Suprapubic skin (tissue), 4 donors: ENCODE measurements around the gene GFPT2. TPM values are rescaled to one million over a fixed set of nuclear protein-coding genes. Genes with fewer than 3 reads are reported as not detected.
A peak's percentile ranks its signal among the peaks of the same experiment; 100 is the strongest.

Source experiments
- DNase-seq, 2 donors: peaks; one replicate each; pipeline ENCODE4 v3.0.0-alpha.2; 2019; ENCODE audit warnings: low spot score in 2 of 2
- H3K27ac ChIP-seq: fragments of 200-600 bp; sonication (generic); one replicate; pipeline ENCODE4 v1.5.1; 2019
- H3K27me3 ChIP-seq: fragments of 200-600 bp; sonication (generic); one replicate; pipeline ENCODE4 v1.5.1; 2019
- H3K36me3 ChIP-seq: fragments of 200-600 bp; sonication (generic); one replicate; pipeline ENCODE4 v1.5.1; 2019
- H3K4me1 ChIP-seq: fragments of 200-600 bp; sonication (generic); one replicate; pipeline ENCODE4 v1.5.1; 2019
- H3K4me3 ChIP-seq: fragments of 200-600 bp; sonication (generic); one replicate; pipeline ENCODE4 v1.5.1; 2019; ENCODE audit warnings: mild to moderate bottlenecking
- H3K9me3 ChIP-seq: fragments of 200-600 bp; sonication (generic); one replicate; pipeline ENCODE4 v1.5.1; 2019
- EP300 ChIP-seq: sonication (generic); formaldehyde crosslinking; IDR thresholded peaks from one replicate; pipeline ENCODE4 v1.6.1; 2017; ENCODE audit warnings: antibody characterized with exemption
- POLR2A ChIP-seq, 2 donors: fragments of 450-650 bp; IDR thresholded peaks; one replicate each; pipeline ENCODE4 v1.6.1; 2017; ENCODE audit warnings: antibody characterized with exemption in 2 of 2, mild to moderate bottlenecking in 2 of 2, moderate library complexity in 2 of 2
- POLR2AphosphoS5 ChIP-seq, 3 donors: sonication (generic); formaldehyde crosslinking; IDR thresholded peaks; one replicate each; pipeline ENCODE4 v1.6.1; 2017; ENCODE audit warnings: antibody characterized with exemption in 3 of 3
- WGBS: methylation state at CpG from one replicate; pipeline ENCODE4 v1.1.5; 2018; 5-methylcytosine and 5-hydroxymethylcytosine counted together
- total RNA-seq, 4 donors: library from RNA; depleted of rRNA; stranded (reverse); fragments of >200 nt; gene quantifications; one replicate each; pipeline ENCODE4 v1.1.0, GENCODE V29; 2016
- TF ChIP-seq, protein P1 (sequence below), 2 donors: fragments of 200-600 bp in 1 of 2; fragments of 450-650 bp in 1 of 2; sonication (generic) in 1 of 2; IDR thresholded peaks; one replicate each; pipeline ENCODE4 v1.5.1; 2016 to 2019; ENCODE audit warnings: antibody characterized with exemption in 2 of 2, mild to moderate bottlenecking in 1 of 2, moderate library complexity in 1 of 2

Gene GFPT2
- total RNA-seq, 4 donors from 2014 or later, result 2.9 to 6.9 (median 4.3) TPM

DNA sequence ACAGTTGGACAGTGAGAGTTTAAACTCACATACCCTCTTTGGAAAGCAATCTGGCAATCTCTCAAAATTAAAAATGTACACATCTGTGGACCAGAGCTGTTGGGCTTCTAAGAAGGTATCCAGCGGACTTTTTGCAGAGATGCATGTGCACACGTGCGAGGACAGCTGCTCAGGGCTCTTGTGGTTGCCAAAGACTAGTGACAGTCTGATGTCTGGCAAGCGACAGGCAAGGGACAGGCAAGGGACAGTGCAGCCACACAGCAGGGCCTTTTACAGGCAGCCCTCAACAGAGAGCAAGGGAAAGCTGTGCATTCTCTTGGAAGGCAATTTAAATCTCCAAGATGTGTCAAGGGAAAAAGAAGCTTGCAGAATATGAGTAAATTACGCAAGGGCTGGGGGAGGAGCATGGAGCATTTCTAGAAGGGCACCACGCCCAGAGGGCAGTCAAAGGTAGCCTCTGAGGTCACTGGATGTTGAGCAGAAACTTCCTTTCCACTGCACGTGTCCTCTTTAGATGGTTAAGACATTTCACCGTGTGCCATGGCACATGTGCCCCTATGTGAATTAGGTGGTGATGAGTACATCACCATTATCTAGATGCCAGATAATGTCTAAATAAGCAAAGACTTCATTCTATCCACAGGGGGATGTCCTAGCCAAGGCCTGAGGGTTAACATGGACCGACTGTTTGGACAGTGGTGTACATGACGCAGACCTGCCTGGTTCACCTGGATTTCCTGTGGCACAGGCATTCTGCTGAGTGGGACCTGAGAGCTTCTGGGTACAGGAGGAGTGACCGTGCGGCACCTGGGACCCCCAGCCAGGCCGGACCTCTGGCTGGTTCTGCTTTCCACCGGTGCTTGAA is 9.1 kb downstream of the GFPT2 start:
- Histone ChIP-seq H3K9me3 (no peaks in the 10 kb centered on the region), H3K4me1 (peaks cover 9% of the 10 kb centered on the region), H3K36me3 (no peaks in the 10 kb centered on the region), H3K27ac (peak overlapping the region; percentile 35), H3K4me3 (no peak overlapping the region), H3K27me3 (no peaks in the 10 kb centered on the region)
- 62% methylated on average over 13 of the region's 14 CpGs for WGBS
- peak in 1 of 2 donors; percentile 83 for DNase-seq
- TF ChIP-seq, protein P1, sequence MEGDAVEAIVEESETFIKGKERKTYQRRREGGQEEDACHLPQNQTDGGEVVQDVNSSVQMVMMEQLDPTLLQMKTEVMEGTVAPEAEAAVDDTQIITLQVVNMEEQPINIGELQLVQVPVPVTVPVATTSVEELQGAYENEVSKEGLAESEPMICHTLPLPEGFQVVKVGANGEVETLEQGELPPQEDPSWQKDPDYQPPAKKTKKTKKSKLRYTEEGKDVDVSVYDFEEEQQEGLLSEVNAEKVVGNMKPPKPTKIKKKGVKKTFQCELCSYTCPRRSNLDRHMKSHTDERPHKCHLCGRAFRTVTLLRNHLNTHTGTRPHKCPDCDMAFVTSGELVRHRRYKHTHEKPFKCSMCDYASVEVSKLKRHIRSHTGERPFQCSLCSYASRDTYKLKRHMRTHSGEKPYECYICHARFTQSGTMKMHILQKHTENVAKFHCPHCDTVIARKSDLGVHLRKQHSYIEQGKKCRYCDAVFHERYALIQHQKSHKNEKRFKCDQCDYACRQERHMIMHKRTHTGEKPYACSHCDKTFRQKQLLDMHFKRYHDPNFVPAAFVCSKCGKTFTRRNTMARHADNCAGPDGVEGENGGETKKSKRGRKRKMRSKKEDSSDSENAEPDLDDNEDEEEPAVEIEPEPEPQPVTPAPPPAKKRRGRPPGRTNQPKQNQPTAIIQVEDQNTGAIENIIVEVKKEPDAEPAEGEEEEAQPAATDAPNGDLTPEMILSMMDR (IDR thresholded peaks at IDR 0.05), result no peak
- TF ChIP-seq EP300 (no peak), POLR2A (IDR thresholded peaks at IDR 0.05) (no peak), POLR2AphosphoS5 (IDR thresholded peaks at IDR 0.05) (no peak)

DNA sequence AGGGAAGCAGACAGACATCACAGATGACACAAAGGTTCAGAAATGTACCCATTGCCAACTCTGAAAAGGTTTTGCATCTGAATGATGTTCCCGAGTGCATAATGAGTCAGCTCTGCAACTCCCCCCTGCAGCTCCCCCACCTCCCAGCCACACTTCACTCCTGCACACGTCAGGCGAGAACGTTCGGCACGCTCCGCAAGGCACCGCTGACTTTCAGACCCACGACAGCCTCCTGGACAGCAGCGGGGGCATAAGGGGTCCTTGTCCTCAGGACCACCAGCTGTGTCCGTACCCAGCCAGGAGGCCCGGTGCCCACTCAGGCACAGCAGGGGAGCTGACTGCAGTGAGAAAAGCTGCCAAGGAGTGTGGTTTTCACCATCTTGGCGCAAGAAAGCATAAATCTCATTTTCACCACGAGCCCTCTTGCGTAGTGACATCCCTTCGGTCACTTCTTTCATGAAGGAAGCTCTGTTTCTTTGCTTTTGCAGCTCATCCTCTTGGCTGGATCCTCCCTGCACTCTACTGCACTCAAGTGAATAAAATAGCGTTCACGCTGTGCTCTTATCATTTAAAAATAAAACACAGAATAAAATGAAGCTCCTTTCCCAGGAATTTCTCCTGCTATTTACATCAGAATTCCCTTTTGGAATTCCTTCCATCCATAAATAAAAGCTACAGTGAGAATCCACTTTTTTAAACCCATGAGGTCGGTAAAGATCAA is 9.9 kb downstream of the GFPT2 start:
- no peaks in the 10 kb centered on the region for H3K9me3 ChIP-seq
- H3K27me3 ChIP-seq, result no peaks in the 10 kb centered on the region
- no peak for DNase-seq
- peak overlapping the region; percentile 32 for H3K27ac ChIP-seq
- peaks cover 9% of the 10 kb centered on the region for H3K4me1 ChIP-seq
- H3K4me3 ChIP-seq, result no peak overlapping the region
- 47% methylated on average over 12 of the region's 19 CpGs for WGBS
- no peaks in the 10 kb centered on the region for H3K36me3 ChIP-seq
- TF ChIP-seq EP300 (no peak), POLR2A (IDR thresholded peaks at IDR 0.05) (no peak), POLR2AphosphoS5 (IDR thresholded peaks at IDR 0.05) (no peak)
- TF ChIP-seq, protein P1 (IDR thresholded peaks at IDR 0.05), result no peak

DNA sequence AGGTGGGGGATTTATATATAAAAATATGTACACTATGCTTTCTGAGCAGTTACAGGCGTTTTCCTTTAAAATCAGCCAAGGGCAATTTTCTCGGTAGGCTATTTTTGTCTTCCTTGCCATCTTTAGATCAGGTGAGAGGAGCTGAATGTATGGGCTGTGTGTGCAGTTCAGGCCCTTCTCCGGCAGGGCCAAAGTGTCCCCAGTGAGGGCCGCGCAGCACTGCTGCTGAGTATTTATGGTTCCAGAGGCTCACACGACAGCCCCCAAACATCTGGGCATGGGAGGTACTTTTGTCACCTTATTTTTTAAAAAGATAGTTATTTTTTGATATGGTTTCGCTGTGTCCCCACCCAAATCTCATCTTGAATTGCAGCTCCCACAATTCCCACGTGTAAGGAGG is 11.5 kb downstream of the GFPT2 start:
- H3K4me3 ChIP-seq, result no peak overlapping the region
- TF ChIP-seq EP300 (no peak), POLR2A (IDR thresholded peaks at IDR 0.05) (no peak), POLR2AphosphoS5 (IDR thresholded peaks at IDR 0.05) (no peak)
- TF ChIP-seq, protein P1 (IDR thresholded peaks at IDR 0.05), result no peak
- WGBS, result 90% methylated on average over 8 of the region's 8 CpGs
- no peaks in the 10 kb centered on the region for H3K9me3 ChIP-seq
- no peaks in the 10 kb centered on the region for H3K27me3 ChIP-seq
- H3K36me3 ChIP-seq, result peaks cover 8% of the 10 kb centered on the region
- no peak for DNase-seq
- H3K27ac ChIP-seq, result no peak overlapping the region
- peaks cover 9% of the 10 kb centered on the region for H3K4me1 ChIP-seq

DNA sequence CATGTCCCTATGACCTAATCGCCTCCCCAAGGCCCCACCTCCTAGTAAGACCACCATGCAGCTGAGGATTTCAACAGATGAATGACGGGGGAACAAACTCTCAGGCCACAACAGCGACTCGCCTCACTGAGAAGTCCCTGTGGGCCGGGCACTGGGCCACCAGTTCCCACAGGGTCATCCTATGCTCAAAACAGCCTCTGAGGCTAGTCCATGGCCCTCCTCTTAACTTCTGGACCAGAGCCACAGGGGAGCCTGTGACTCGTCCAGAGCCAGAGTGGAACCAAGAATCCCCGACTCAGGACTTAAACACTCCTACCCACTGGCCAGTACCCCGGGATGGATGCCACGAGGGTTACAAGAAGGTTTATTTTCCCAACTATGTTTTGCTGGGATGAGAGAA is 12.3 kb downstream of the GFPT2 start:
- 82% methylated on average over 9 of the region's 9 CpGs for WGBS
- Histone ChIP-seq H3K36me3 (peaks cover 15% of the 10 kb centered on the region), H3K27ac (no peak overlapping the region), H3K9me3 (no peaks in the 10 kb centered on the region), H3K4me3 (no peak overlapping the region), H3K27me3 (no peaks in the 10 kb centered on the region), H3K4me1 (peaks cover 9% of the 10 kb centered on the region)
- TF ChIP-seq, protein P1 (IDR thresholded peaks at IDR 0.05), result no peak
- no peak for TF ChIP-seq POLR2A (IDR thresholded peaks at IDR 0.05)
- no peak for TF ChIP-seq POLR2AphosphoS5 (IDR thresholded peaks at IDR 0.05)
- no peak for TF ChIP-seq EP300
- no peak for DNase-seq

DNA sequence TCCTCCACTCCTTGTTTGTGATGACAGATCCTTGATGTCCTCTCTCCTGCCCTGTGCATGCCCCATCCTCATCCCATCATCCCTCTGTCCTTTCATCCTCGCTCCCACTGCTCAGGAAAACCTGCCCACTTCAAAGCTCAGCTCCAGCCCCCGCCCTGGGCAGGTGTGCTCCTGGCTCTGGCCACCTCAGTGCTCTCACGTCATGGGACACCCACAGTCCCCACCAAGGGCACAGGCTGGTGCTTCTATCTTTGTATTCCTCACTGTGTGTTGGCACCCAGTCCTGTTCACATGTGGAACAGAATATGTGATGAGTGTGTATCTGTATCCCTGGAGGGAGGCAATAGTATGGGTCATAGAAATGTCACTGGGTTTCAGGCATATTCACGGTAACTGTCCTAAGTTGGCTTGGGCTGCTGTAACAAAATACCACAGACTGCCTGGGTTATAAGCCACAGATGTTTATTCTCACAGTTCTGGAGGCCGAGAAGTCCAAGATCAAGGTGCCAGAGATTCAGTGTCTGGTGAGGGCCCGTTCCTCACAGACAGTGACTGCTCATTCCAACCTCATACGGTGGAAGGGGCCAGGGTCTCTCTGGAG is 13.5 kb downstream of the GFPT2 start:
- peaks cover 19% of the 10 kb centered on the region for H3K36me3 ChIP-seq
- no peaks in the 10 kb centered on the region for H3K9me3 ChIP-seq
- TF ChIP-seq EP300 (no peak), POLR2A (IDR thresholded peaks at IDR 0.05) (no peak), POLR2AphosphoS5 (IDR thresholded peaks at IDR 0.05) (no peak)
- TF ChIP-seq, protein P1 (IDR thresholded peaks at IDR 0.05), result no peak
- no peak overlapping the region for H3K4me3 ChIP-seq
- peaks cover 9% of the 10 kb centered on the region for H3K4me1 ChIP-seq
- no peak overlapping the region for H3K27ac ChIP-seq
- 77% methylated on average over 6 of the region's 7 CpGs for WGBS
- DNase-seq, result no peak
- no peaks in the 10 kb centered on the region for H3K27me3 ChIP-seq
